ENCODE data around the gene XPO4.

DNA sequence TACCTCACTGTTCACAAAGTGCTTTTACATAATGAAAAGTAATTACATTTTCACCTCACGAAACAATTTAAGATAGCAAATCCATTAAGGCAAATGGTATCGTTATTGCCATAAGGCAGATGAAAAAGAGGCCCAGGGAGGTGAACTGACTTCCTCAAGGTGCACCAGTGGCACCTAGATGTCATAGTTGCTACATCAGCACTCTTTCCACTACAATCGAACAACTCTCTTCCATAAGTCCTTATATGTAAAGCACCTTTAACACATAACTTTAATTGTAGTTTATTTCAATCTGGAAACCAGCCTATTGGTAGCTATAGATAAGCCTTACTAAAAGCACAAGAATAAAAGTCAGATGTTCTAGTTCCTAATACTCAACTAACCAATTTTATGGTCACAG is 35.1 kb downstream of the XPO4 start:
- TF ChIP-seq CTCF (IDR thresholded peaks at IDR 0.05) (no peak), EP300 (IDR thresholded peaks at IDR 0.05) (no peak)

All from ovary (tissue), 3 donors.